WTC11 (cell line): ENCODE results near the gene TRIM41. TPM values are rescaled to one million over a fixed set of nuclear protein-coding genes. Genes with fewer than 3 reads are reported as not detected.

Experiments
- ATAC-seq: fragments of 200-7000 bp; cut with Tn5 transposase; 2 replicates; pipeline ENCODE4 v1.10.0; 2021; ENCODE audit warnings: mild to moderate bottlenecking, moderate library complexity
- CTCF ChIA-PET: fragments of 300-600 bp; sonication (Branson Sonifier 250); formaldehyde crosslinking; loops from one replicate; lab custom pipeline; 2021; ENCODE audit warnings: antibody characterized with exemption; lab: Charles Lee
- POLR2A ChIA-PET: fragments of 350-600 bp; sonication (Branson Sonifier 250); formaldehyde crosslinking; loops from one replicate; lab custom pipeline; 2021; ENCODE audit warnings: antibody characterized with exemption; lab: Charles Lee
- DNase-seq: peaks from one replicate; pipeline ENCODE4 v3.0.0; 2021; ENCODE audit warnings: low spot score
- H3K27ac Mint-ChIP-seq: 2 replicates; pipeline ENCODE4 v1.8.0; 2021; ENCODE audit warnings: mixed read lengths
- H3K27me3 Mint-ChIP-seq: 2 replicates; pipeline ENCODE4 v1.8.0; 2021; ENCODE audit warnings: low read depth, mild to moderate bottlenecking, moderate library complexity, mixed read lengths
- H3K36me3 Mint-ChIP-seq: 2 replicates; pipeline ENCODE4 v1.8.0; 2021; ENCODE audit warnings: mixed read lengths
- H3K4me1 Mint-ChIP-seq: 2 replicates; pipeline ENCODE4 v1.8.0; 2022; ENCODE audit warnings: mixed read lengths
- H3K4me3 Mint-ChIP-seq: 2 replicates; pipeline ENCODE4 v1.8.0; 2021; ENCODE audit warnings: mild to moderate bottlenecking, moderate library complexity, mixed read lengths
- H3K9me3 Mint-ChIP-seq: 2 replicates; pipeline ENCODE4 v1.8.0; 2021; ENCODE audit warnings: mixed read lengths
- ATF6 ChIP-seq: sonication (generic); formaldehyde crosslinking; IDR thresholded peaks from 2 replicates; pipeline ENCODE4 v1.8.1; 2023; ENCODE audit warnings: mild to moderate bottlenecking, missing genetic modification reagents
- ERG ChIP-seq: fragments of 250-450 bp; sonication (Bioruptor Pico); IDR thresholded peaks from 2 replicates; pipeline ENCODE4 v1.8.0; 2021; ENCODE audit warnings: mild to moderate bottlenecking
- ESRRA ChIP-seq: sonication (generic); formaldehyde crosslinking; IDR thresholded peaks from 2 replicates; pipeline ENCODE4 v1.8.1; 2022; ENCODE audit warnings: mild to moderate bottlenecking, missing genetic modification reagents, borderline replicate concordance
- FOXK1 ChIP-seq: sonication (generic); formaldehyde crosslinking; IDR thresholded peaks from 2 replicates; pipeline ENCODE4 v1.8.0; 2022; ENCODE audit warnings: mild to moderate bottlenecking, moderate library complexity, missing genetic modification reagents
- GTF2I ChIP-seq: fragments of 250-450 bp; sonication (Bioruptor Pico); conservative IDR thresholded peaks from 2 replicates; pipeline ENCODE4 v1.4.0; 2021; ENCODE audit warnings: mild to moderate bottlenecking
- IRF1 ChIP-seq: sonication (generic); formaldehyde crosslinking; IDR thresholded peaks from 2 replicates; pipeline ENCODE4 v1.8.0; 2023; ENCODE audit warnings: missing genetic modification reagents
- IRF2 ChIP-seq: sonication (generic); formaldehyde crosslinking; IDR thresholded peaks from 2 replicates; pipeline ENCODE4 v1.8.0; 2022; ENCODE audit warnings: low read depth, missing genetic modification reagents, borderline replicate concordance
- KAT7 ChIP-seq: sonication (generic); formaldehyde crosslinking; IDR thresholded peaks from 2 replicates; pipeline ENCODE4 v1.8.1; 2023; ENCODE audit warnings: missing genetic modification reagents, mild to moderate bottlenecking, borderline replicate concordance
- NR2C2 ChIP-seq: sonication (generic); formaldehyde crosslinking; IDR thresholded peaks from 2 replicates; pipeline ENCODE4 v1.8.0; 2022; ENCODE audit warnings: mild to moderate bottlenecking, missing genetic modification reagents
- PRRX2 ChIP-seq: fragments of 250-450 bp; sonication (Bioruptor Pico); IDR thresholded peaks from 2 replicates; pipeline ENCODE4 v1.8.0; 2021; ENCODE audit warnings: mild to moderate bottlenecking
- RORB ChIP-seq: fragments of 250-450 bp; sonication (Bioruptor Pico); IDR thresholded peaks from 2 replicates; pipeline ENCODE4 v1.9.0; 2021; ENCODE audit warnings: mild to moderate bottlenecking
- SP1 ChIP-seq: sonication (generic); formaldehyde crosslinking; conservative IDR thresholded peaks from 2 replicates; pipeline ENCODE4 v1.8.1; 2022; ENCODE audit warnings: missing genetic modification reagents
- ZBTB43 ChIP-seq: sonication (generic); formaldehyde crosslinking; IDR thresholded peaks from 2 replicates; pipeline ENCODE4 v1.8.1; 2023; ENCODE audit warnings: mild to moderate bottlenecking, missing genetic modification reagents
- ZNF138 ChIP-seq: sonication (generic); formaldehyde crosslinking; conservative IDR thresholded peaks from 2 replicates; pipeline ENCODE4 v1.8.1; 2022; ENCODE audit warnings: mild to moderate bottlenecking, moderate library complexity, missing genetic modification reagents
- ZSCAN18 ChIP-seq: fragments of 250-450 bp; sonication (Bioruptor Pico); IDR thresholded peaks from 2 replicates; pipeline ENCODE4 v2.1.2; 2022; ENCODE audit warnings: mild to moderate bottlenecking, moderate library complexity
- total RNA-seq: library from RNA; stranded (reverse); gene quantifications from 3 replicates; pipeline ENCODE4 v1.2.3, GENCODE V29; 2021
- TF ChIP-seq, protein P1 (sequence below): sonication (generic); formaldehyde crosslinking; IDR thresholded peaks from 2 replicates; pipeline ENCODE4 v1.8.1; 2022; ENCODE audit warnings: mild to moderate bottlenecking, moderate library complexity, missing genetic modification reagents
- TF ChIP-seq, protein P2 (sequence below): sonication (generic); formaldehyde crosslinking; IDR thresholded peaks from 2 replicates; pipeline ENCODE4 v1.8.1; 2022; ENCODE audit warnings: low read depth, missing genetic modification reagents, borderline replicate concordance
- TF ChIP-seq, protein P3 (sequence below): fragments of 250-450 bp; sonication (Bioruptor Pico); IDR thresholded peaks from 2 replicates; pipeline ENCODE4 v1.9.0; 2021; ENCODE audit warnings: mild to moderate bottlenecking, borderline replicate concordance
- TF ChIP-seq, protein P4 (sequence below): fragments of 250-450 bp; sonication (Bioruptor Pico); IDR thresholded peaks from 2 replicates; pipeline ENCODE4 v1.9.0; 2021; ENCODE audit warnings: mild to moderate bottlenecking

Gene TRIM41
- total RNA-seq, 1 experiment from 2014 or later, result 33.5 TPM

GRCh38 chr5:181281077-181281983, 58.2 kb downstream of the TRIM41 start:
- CTCF ChIA-PET, result interaction anchor here (0.7 to 1.2 kb wide), 3 partner anchors 8 to 193 kb away, joined by 3 to 5 read pairs (median 4); no protein-coding TSS in a partner anchor
- ATAC-seq (peak; percentile 87), DNase-seq (peak; percentile 79)
- H3K9me3 Mint-ChIP-seq, result no peaks in the 10 kb centered on the region
- peaks cover 10% of the 10 kb centered on the region for H3K4me1 Mint-ChIP-seq
- H3K4me3 Mint-ChIP-seq, result no peak overlapping the region
- peak overlapping the region; percentile 95 for H3K27ac Mint-ChIP-seq
- H3K36me3 Mint-ChIP-seq, result peaks cover 14% of the 10 kb centered on the region
- H3K27me3 Mint-ChIP-seq, result peaks cover 7% of the 10 kb centered on the region
- POLR2A ChIA-PET, result interaction anchor here (2.3 kb wide), 1 partner anchor 20 kb away, joined by 12 read pairs; the partner anchor contains the start of gene TRIM52
- TF ChIP-seq KAT7 (CRISPR knock-in tag) (0 out of 2 replicates have a peak, but pooled peaks have one; percentile 39), NR2C2 (no peak), ERG (no peak), ZNF138 (CRISPR knock-in tag) (no peak), IRF2 (CRISPR knock-in tag) (no peak), RORB (no peak), PRRX2 (CRISPR knock-in tag) (no peak), ATF6 (no peak), ESRRA (no peak), GTF2I (CRISPR knock-in tag) (no peak), FOXK1 (CRISPR knock-in tag) (peak; percentile 43; the same call in 1 of the 2 replicates), IRF1 (CRISPR knock-in tag) (no peak), ZSCAN18 (CRISPR knock-in tag) (no peak), SP1 (CRISPR knock-in tag) (peak; percentile 40; the same call in 1 of the 2 replicates), ZBTB43 (0 out of 2 replicates have a peak, but pooled peaks have one; percentile 60)
- TF ChIP-seq, protein P1, sequence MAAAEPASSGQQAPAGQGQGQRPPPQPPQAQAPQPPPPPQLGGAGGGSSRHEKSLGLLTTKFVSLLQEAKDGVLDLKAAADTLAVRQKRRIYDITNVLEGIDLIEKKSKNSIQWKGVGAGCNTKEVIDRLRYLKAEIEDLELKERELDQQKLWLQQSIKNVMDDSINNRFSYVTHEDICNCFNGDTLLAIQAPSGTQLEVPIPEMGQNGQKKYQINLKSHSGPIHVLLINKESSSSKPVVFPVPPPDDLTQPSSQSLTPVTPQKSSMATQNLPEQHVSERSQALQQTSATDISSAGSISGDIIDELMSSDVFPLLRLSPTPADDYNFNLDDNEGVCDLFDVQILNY (CRISPR knock-in tag), result no peak
- TF ChIP-seq, protein P2, sequence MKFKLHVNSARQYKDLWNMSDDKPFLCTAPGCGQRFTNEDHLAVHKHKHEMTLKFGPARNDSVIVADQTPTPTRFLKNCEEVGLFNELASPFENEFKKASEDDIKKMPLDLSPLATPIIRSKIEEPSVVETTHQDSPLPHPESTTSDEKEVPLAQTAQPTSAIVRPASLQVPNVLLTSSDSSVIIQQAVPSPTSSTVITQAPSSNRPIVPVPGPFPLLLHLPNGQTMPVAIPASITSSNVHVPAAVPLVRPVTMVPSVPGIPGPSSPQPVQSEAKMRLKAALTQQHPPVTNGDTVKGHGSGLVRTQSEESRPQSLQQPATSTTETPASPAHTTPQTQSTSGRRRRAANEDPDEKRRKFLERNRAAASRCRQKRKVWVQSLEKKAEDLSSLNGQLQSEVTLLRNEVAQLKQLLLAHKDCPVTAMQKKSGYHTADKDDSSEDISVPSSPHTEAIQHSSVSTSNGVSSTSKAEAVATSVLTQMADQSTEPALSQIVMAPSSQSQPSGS (CRISPR knock-in tag), result no peak
- TF ChIP-seq, protein P3, sequence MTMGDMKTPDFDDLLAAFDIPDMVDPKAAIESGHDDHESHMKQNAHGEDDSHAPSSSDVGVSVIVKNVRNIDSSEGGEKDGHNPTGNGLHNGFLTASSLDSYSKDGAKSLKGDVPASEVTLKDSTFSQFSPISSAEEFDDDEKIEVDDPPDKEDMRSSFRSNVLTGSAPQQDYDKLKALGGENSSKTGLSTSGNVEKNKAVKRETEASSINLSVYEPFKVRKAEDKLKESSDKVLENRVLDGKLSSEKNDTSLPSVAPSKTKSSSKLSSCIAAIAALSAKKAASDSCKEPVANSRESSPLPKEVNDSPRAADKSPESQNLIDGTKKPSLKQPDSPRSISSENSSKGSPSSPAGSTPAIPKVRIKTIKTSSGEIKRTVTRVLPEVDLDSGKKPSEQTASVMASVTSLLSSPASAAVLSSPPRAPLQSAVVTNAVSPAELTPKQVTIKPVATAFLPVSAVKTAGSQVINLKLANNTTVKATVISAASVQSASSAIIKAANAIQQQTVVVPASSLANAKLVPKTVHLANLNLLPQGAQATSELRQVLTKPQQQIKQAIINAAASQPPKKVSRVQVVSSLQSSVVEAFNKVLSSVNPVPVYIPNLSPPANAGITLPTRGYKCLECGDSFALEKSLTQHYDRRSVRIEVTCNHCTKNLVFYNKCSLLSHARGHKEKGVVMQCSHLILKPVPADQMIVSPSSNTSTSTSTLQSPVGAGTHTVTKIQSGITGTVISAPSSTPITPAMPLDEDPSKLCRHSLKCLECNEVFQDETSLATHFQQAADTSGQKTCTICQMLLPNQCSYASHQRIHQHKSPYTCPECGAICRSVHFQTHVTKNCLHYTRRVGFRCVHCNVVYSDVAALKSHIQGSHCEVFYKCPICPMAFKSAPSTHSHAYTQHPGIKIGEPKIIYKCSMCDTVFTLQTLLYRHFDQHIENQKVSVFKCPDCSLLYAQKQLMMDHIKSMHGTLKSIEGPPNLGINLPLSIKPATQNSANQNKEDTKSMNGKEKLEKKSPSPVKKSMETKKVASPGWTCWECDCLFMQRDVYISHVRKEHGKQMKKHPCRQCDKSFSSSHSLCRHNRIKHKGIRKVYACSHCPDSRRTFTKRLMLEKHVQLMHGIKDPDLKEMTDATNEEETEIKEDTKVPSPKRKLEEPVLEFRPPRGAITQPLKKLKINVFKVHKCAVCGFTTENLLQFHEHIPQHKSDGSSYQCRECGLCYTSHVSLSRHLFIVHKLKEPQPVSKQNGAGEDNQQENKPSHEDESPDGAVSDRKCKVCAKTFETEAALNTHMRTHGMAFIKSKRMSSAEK (CRISPR knock-in tag), result no peak
- TF ChIP-seq, protein P4, sequence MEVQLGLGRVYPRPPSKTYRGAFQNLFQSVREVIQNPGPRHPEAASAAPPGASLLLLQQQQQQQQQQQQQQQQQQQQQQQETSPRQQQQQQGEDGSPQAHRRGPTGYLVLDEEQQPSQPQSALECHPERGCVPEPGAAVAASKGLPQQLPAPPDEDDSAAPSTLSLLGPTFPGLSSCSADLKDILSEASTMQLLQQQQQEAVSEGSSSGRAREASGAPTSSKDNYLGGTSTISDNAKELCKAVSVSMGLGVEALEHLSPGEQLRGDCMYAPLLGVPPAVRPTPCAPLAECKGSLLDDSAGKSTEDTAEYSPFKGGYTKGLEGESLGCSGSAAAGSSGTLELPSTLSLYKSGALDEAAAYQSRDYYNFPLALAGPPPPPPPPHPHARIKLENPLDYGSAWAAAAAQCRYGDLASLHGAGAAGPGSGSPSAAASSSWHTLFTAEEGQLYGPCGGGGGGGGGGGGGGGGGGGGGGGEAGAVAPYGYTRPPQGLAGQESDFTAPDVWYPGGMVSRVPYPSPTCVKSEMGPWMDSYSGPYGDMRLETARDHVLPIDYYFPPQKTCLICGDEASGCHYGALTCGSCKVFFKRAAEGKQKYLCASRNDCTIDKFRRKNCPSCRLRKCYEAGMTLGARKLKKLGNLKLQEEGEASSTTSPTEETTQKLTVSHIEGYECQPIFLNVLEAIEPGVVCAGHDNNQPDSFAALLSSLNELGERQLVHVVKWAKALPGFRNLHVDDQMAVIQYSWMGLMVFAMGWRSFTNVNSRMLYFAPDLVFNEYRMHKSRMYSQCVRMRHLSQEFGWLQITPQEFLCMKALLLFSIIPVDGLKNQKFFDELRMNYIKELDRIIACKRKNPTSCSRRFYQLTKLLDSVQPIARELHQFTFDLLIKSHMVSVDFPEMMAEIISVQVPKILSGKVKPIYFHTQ (CRISPR knock-in tag), result no peak
